Fibroblast of skin of back (primary cell): Measurements from ENCODE around the gene DUSP28.
A peak's percentile ranks its signal among the peaks of the same experiment; 100 is the strongest.
"Not testable (repeated sequence)": the region's sequence is repeated elsewhere in the genome, so short reads cannot be mapped to it uniquely, and the experiment has no call there.

Experiments
- DNase-seq: peaks from one replicate; pipeline ENCODE4 v3.0.0-alpha.2; 2013

The DUSP28 gene

DNA sequence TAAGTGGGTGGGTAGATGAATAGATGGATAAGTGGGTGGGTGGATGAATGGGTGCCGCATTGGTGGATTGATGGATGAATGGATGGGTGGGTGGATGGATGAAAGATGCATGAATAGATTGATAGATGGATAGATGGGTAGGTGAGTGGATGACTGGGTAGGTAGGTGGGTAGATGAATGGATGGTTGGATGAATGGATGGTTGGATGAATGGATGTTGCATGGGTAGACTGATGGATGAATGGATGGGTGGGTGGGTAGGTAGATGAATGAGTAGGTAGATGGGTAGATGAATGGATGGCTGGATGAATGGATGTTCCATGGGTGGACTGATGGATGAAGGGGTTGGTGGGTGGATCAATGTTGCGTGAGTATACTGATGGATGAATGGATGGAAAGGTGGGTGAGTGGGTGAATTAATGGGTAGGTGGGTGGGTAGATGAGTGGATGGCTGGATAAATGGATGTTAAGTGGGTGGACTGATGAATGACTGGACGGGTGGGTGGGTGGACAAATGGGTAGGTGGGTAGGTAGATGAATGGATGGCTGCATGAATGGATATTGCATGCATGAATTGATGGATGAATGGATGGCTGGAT is 32.9 kb upstream of the DUSP28 start:
- DNase-seq = no peak

- DNase-seq = no peak
Observed at GRCh38 chr2:240528406-240529040, 31.6 kb upstream of the DUSP28 start.

DNA sequence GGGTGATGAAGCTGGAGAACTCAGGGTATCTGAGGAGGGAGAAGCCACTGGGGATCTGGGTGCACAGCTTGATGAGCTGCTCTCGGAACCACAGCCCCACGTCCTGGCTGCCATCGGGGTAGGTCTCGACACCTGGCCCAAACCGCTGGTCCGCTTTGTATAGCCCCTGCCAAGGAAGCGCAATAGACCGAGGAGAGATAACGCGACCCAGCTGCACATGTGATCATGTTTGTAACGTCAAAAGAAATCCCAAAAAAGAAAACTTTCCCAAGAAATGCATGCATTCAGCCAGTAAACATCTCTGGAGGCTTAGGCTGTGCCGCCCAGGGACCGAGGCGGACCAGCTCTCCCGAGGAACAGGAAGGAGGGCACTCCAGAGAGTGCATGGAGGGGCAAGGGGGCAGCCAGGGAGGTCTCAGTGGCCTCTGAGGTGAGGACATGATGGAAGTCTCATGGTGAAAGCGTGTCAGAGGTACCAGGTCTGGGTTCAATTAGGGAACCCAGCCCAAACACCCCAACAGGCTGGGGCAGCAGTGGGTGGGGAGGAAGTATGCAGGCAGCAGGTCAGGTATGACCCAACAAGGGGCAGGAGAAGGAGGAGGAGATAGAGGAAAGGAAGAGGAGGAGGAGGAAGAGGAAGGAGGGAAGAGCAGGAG is 30.7 kb upstream of the DUSP28 start:
- no peak for DNase-seq

DNA sequence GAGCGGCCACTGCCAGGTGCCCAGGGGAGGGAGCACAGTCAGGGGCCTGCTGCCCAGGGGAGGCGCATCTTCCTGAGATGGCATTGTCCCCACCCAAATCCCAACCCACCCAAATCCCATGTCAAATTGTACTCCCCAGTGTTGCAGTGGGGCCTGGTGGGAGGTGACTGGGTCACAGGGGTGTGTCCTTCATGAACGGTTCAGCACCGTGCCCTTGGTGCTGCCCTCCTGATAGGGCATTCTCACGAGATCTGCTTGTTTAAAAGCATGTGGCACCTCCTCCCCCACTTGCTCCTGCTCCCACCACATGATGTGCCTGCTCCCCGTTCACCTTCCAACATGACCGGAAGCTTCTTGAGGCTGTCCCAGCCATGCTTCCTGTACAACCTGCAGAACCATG is 30.0 kb upstream of the DUSP28 start:
- no peak for DNase-seq

- no peak for DNase-seq
Observed at GRCh38 chr2:240531038-240531437, 29.1 kb upstream of the DUSP28 start.

DNA sequence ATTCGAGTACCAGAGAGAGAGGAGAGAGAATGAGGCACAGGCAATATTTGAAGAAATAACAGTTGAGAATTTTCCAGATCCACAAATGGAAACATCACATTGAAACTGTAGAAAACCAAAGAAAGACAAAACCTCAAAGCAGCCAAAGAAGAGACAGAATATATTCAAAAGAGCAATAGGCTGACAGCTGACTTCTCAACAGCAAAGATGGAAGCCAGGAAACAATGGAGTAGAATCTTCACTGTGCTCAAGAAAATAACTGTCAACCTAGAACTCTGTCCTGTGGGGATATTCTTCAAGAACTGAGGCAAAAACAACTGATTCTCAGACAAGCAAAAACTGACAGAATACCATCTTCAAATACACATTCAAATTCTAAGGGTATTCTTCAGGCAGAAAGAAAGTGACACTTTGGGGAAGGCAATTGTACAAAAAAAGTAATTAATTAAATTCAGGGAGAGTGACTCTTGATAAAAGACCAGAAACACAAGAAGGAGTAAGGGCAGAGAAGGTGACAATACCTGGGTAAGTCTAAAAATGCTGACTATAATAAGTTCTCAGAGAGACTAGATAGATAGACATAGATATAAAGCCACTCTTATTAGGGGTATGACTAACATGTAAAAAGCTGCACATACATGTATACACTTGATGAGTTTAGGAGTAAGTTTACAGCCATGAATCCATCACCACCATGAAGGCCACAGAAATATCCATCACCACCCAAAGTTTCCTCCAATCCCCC is 28.0 kb upstream of the DUSP28 start:
- DNase-seq = no peak

DNA sequence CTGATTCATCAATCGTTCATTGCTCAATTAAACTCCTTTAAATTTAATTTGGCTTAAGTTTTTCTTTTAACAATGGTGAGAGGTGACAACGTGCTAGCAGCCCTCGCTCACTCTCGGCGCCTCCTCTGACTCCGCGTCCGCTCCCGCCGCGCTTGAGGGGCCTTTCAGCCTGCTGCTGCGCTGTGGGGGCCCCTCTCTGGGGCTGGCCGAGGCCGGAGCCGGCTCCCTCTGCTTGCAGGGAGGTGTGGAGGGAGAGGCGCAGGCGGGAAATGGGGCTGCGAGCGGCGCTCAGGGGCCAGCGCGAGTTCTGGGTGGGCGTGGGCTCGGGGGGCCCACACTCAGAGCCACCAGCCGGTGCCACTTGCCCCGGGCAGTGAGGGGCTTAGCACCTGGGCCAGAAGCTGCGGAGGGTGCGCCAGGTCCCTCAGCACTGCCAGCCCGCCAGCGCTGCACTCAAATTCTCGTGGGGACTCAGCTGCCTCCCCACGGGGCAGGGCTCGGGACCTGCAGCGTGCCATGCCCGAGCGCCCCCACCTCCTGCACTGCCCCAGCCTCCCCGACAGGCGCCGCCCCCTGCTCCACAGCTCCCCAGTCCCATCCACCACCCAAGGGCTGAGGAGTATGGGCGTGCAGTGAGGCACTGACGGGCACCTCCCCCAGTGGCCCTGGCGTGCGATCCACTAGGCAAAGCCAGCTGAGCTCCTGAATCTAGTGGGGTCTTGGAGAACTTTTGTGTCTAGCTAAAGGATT is 22.0 kb upstream of the DUSP28 start:
- no peak for DNase-seq

DNA sequence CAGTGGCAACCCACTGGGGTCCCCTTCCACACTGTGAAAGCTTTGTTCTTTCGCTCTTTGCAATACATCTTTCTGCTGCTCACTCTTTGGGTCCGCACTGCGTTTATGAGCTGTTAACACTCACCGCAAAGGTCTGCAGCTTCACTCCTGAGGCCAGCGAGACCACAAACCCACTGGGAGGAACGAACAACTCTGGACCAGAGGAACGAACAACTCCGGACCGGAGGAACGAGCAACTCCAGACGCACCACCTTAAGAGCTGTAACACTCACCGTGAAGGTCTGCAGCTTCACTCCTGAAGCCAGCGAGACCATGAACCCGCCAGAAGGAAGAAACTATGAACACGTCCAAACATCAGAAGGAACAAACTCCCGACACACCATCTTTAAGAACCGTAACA is 21.1 kb upstream of the DUSP28 start:
- DNase-seq = not testable (repeated sequence)

- no peak for DNase-seq
Observed at GRCh38 chr2:240539906-240540305, 20.3 kb upstream of the DUSP28 start.

- no peak for DNase-seq
Observed at GRCh38 chr2:240551288-240551687, 8.9 kb upstream of the DUSP28 start.

DNA sequence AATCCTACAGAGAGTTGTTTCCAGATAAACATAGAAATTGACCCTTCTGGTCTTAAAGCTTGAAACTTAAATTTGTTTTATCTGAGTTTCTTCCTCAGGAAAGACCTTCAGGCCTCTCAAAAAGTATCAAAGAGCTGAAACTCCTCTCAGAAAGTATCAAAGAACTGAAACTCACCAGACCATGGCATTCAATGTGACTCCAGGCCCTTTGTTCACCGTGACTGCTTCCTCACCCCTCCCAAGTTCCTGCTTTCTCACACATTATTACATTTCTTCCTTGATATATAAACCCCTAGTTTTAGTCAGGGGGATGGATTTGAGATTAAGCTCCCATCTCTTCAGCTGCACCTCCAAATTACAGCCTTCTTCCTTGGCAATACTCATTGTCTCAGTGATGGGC is 8.3 kb upstream of the DUSP28 start:
- DNase-seq = no peak

DNA sequence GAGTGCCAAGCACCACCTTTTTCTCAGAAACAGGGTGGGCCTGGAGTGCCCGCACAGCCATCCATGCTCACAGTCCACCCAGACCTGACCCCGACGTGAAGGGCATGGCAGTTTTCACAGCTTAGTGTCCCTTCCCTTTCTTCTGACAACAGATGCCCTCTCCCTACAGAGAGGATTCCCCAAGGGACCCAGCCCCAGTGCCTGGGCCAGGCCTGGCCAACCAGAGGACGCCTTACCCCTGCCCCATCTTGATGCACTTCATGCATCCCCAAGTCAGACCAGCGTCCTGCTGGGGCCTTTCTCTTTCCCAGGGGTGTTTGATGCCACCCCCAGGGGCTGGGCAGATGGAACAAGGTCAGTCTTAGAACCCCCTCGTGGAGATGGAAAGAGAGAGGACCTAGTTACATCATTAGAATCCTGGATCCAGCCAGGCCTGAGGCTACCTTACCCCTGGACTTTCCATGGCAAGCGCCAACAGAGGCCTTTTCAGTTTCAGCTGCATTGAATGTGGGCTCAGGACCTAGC is 6.1 kb upstream of the DUSP28 start:
- DNase-seq = no peak

GRCh38 chr2:240554767-240555493 is 5.2 kb upstream of the DUSP28 start:
- DNase-seq = no peak

DNA sequence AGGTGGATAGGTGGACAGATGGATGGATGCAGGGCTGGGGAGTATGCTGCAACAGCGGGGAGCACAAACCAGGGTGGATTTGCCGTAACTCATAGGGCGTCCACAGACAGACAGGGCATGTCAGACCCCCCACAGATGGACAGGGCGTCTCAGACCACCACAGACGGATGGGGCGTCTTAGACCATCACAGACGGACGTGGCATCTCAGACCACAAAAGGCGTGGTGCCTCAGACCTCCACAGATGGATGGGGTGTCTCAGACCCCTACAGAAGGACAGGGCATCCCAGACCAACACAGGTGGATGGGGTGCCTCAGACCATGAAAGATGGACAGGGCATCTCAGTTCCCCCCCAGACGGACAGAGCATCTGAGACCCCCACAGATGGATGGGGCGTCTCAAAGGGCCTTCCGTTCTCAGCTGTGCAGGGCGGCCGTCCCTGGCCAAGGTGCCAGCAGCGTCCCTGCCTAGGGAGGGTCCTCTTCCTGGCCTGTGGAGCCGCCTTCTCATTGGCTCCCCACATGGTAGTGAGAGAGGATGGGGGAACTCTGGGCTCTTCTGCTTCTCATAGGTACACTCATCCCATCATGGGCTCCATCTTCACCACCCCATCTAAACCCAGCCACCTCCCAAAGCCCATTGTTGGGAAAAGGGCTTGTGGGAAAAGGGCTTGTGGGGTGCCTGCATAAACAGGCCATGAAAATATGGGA is 4.5 kb upstream of the DUSP28 start:
- DNase-seq = no peak

DNA sequence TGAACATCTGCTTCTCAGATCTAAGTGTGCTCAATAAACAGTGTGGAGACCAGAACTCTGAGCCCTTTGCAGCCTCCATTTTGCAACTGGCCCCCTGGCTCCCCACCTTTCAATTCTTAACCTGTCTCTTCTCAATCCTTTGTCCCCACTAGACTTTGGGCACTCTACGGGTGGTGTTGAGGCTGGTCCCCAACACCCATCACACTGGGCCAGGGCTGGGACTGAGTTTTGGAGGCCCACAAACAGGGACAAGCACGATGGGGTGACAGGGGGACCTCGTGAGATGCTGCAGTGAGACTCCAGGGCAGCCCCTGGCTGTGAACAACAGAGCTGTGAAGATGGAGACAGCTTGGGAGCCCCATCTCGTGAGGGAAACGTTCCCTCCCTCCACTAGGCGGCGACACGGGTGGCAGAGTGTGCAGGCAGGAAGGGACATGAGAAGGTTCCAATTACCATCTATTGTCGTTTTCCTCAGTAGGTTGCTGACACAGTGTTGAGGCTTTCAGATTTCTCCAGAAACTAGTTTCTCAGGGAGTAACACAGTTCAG is 3.5 kb upstream of the DUSP28 start:
- peak; percentile 64 for DNase-seq

- DNase-seq = no peak
Observed at GRCh38 chr2:240557101-240557751, 2.9 kb upstream of the DUSP28 start.

- DNase-seq = peak; percentile 77
Observed at GRCh38 chr2:240557808-240558207, 2.3 kb upstream of the DUSP28 start, which contains the start of gene ANKMY1. Gene ANKMY1 (minus strand): TSS chr2:240557988. CDS start chr2:240557335, 653 bp downstream.

DNA sequence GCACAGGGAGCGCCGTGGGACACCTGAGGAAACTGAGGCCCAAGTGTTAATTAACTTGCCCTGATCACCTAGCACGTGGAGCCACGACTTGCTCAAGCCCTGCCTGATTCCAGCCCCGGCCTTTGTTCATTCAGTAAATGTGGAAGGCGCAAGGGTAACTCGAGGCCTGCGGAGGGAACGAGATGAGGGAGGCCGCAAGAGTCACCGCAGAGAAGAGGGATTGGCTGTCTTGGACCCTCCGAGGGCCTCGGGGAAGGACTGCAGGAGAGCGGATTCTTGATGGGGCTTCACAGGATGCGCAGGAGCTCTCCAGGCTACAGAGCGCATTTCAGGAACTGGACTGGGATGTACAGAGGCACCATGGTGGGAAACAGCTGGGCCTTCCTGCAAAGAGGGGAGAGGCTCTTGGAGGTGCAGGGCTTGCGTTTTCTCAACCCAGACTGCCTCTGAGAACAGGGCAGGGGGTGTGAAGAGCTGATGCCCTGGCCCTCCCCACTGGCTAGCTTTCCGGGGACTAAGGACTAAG is 1.9 kb upstream of the DUSP28 start:
- no peak for DNase-seq

DNA sequence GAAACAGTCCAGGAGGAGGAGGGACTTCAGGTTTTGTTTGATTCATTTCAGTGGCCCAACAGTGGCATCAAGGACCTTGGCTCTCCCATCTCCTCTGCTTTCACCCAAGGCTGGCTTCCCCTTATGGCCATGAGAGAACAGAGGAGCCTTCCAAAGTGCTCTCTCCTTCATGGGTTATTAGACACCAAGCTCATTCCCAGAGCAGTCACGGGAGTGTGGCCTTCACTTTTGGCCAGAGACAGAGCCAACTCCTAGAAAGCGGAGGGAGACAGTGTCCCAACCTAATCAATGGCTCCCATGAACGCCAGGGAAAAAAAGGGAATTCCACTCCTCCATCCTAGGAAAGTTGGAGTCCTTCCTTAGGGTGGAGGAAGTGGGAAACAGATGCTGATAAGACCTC is 871 bp upstream of the DUSP28 start:
- no peak for DNase-seq
